ENCODE results near the gene INTS12.

- TF ChIP-seq CTCF (IDR thresholded peaks at IDR 0.05): no peak
- no peak for TF ChIP-seq POLR2A (IDR thresholded peaks at IDR 0.05)
These were observed 21.9 kb downstream of the INTS12 start for GRCh38 chr4:105686571-105686970.
